Measurements from ENCODE around the gene SBF2.
A peak's percentile ranks its signal among the peaks of the same experiment; 100 is the strongest.

The SBF2 gene

DNA sequence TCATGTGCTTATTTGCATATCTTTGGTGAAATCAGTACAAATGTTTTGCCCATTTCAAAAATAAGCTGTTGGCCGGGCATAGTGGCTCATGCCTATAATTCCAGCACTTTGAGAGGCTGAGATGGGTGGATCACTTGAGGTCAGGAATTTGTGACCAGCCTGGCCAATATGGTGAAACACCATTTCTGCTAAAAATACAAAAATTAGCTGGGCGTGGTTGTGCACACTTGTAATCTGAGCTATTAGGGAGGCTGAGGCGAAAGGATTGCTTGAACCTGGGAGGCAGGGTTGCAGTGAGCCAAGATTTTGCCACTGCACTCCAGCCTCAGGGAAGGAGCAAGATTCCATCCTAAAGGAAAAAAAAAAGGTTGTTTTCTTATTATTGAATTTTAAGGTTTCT, 494.1 kb downstream of the SBF2 start:
- Histone ChIP-seq H3K4me1 (ENCODE audit: control insufficient read depth, low read depth, low read length) (peaks cover 9% of the 10 kb centered on the region), H3K4me3 (ENCODE audit: low read length) (no peak overlapping the region), H3K79me2 (ENCODE audit: control insufficient read depth, insufficient read depth, low read length) (no peaks in the 10 kb centered on the region), H3K4me2 (ENCODE audit: low read length) (no peak overlapping the region), H3K27ac (ENCODE audit: low read depth, low read length) (no peak overlapping the region), H2AK5ac (ENCODE audit: low read length) (no peak overlapping the region), H2BK120ac (ENCODE audit: low read depth, low read length) (no peak overlapping the region), H3K36me3 (ENCODE audit: control insufficient read depth, insufficient read depth, low read length) (no peaks in the 10 kb centered on the region), H4K5ac (ENCODE audit: low read length) (no peak overlapping the region), H3K23ac (ENCODE audit: low read length) (no peak overlapping the region), H3K27me3 (ENCODE audit: insufficient read depth, low read length, poor library complexity) (no peaks in the 10 kb centered on the region), H3K4ac (ENCODE audit: low read depth, low read length) (no peak overlapping the region), H2BK5ac (ENCODE audit: low read length) (no peak overlapping the region), H3K18ac (ENCODE audit: low read length) (peak overlapping the region; percentile 5), H3K56ac (ENCODE audit: low read length) (no peak overlapping the region), H3K79me1 (ENCODE audit: low read length) (no peaks in the 10 kb centered on the region), H2BK15ac (replicated peaks; ENCODE audit: low read depth) (no peak overlapping the region), H4K8ac (ENCODE audit: low read depth, low read length) (no peak overlapping the region), H3K9ac (ENCODE audit: low read length) (no peak overlapping the region)
- WGBS (ENCODE audit: extremely low coverage, insufficient coverage, low lambda C conversion rate): no CpG with 5 or more reads among the region's 3 CpGs
- no peak for DNase-seq

DNA sequence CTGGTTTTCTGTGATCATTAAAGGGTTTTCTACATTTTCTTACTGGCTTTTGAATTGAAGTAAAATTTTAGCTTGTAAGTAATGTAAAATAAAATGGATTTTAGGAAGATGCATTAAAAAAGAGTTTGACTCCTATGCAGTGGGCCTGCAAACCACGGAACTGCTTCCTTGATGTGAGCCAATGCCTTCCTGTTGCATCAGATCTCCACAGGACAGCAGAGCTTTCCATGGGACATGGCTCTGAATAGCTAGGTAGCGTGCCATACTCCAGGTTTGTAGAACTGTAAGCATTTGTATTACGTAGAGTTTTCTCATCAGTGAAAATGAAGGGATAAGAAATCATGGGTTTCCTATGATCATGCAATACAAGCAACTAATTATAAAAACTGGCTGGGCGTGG, 496.7 kb downstream of the SBF2 start:
- WGBS (ENCODE audit: extremely low coverage, insufficient coverage, low lambda C conversion rate): no CpG with 5 or more reads among the region's 4 CpGs
- H3K27ac ChIP-seq (ENCODE audit: low read depth, low read length): no peak overlapping the region
- no peak overlapping the region for H3K4ac ChIP-seq (ENCODE audit: low read depth, low read length)

DNA sequence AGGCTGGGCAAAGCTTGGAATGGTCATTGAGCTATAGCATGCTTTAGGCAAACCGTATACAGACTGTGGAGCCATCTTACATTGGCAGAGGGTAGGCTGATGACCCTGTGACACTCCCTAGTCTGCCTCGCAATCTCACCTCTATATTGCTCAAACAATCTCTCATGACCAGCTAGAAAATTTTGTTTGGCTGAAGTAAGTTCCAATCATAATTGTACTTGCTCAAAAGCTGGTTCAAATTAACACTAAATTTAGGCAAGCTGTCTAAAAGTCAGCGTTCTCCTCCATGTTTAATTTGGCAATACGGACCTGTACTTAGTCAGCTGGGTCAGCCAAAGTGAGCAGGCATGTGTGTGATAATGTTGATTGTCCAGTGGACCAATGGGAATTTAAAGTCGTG, 497.2 kb downstream of the SBF2 start:
- H3K23ac ChIP-seq (ENCODE audit: low read length): no peak overlapping the region
- no CpG with 5 or more reads among the region's 5 CpGs for WGBS (ENCODE audit: extremely low coverage, insufficient coverage, low lambda C conversion rate)
- DNase-seq: no peak

More for the DNA sequence above, 496.7 kb downstream of the SBF2 start:
- Histone ChIP-seq H3K9ac (ENCODE audit: low read length) (no peak overlapping the region), H3K56ac (ENCODE audit: low read length) (no peak overlapping the region), H3K4me2 (ENCODE audit: low read length) (no peak overlapping the region), H2AK5ac (ENCODE audit: low read length) (no peak overlapping the region), H4K8ac (ENCODE audit: low read depth, low read length) (no peak overlapping the region), H3K79me2 (ENCODE audit: control insufficient read depth, insufficient read depth, low read length) (no peaks in the 10 kb centered on the region), H3K4me3 (ENCODE audit: low read length) (no peak overlapping the region), H3K79me1 (ENCODE audit: low read length) (no peaks in the 10 kb centered on the region), H3K18ac (ENCODE audit: low read length) (peak overlapping the region; percentile 79), H2BK5ac (ENCODE audit: low read length) (no peak overlapping the region), H3K36me3 (ENCODE audit: control insufficient read depth, insufficient read depth, low read length) (no peaks in the 10 kb centered on the region), H3K4me1 (ENCODE audit: control insufficient read depth, low read depth, low read length) (peaks cover 2% of the 10 kb centered on the region), H2BK15ac (replicated peaks; ENCODE audit: low read depth) (no peak overlapping the region), H3K23ac (ENCODE audit: low read length) (no peak overlapping the region), H3K27me3 (ENCODE audit: insufficient read depth, low read length, poor library complexity) (no peaks in the 10 kb centered on the region), H2BK120ac (ENCODE audit: low read depth, low read length) (no peak overlapping the region), H4K5ac (ENCODE audit: low read length) (no peak overlapping the region)
- DNase-seq: no peak

DNA sequence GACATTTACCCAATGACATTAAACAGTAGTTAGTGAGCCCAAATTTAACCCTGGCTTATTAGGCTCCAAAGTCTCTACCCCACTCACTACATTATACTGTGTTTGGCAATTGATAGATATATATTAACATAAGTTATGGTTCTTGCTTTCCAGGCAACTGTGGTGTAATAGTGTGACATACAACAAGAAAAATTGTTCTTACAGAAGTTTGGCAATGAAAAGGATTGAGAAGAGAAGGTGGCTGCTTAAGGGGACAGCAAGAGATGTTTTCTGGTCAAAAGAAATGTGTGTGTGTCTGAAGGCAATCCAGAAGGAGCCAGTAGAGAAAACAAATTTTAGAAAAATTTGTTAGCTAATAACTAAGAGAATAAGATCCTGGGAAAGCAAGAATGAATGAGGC, 497.8 kb downstream of the SBF2 start:
- no peak overlapping the region for H3K56ac ChIP-seq (ENCODE audit: low read length)
- no peaks in the 10 kb centered on the region for H3K79me2 ChIP-seq (ENCODE audit: control insufficient read depth, insufficient read depth, low read length)
- no peaks in the 10 kb centered on the region for H3K27me3 ChIP-seq (ENCODE audit: insufficient read depth, low read length, poor library complexity)
- H3K4me2 ChIP-seq (ENCODE audit: low read length): no peak overlapping the region
- DNase-seq: no peak
- H3K4me3 ChIP-seq (ENCODE audit: low read length): no peak overlapping the region
- no peak overlapping the region for H4K8ac ChIP-seq (ENCODE audit: low read depth, low read length)
- H3K18ac ChIP-seq (ENCODE audit: low read length): no peak overlapping the region
- no peak overlapping the region for H4K5ac ChIP-seq (ENCODE audit: low read length)
- H3K79me1 ChIP-seq (ENCODE audit: low read length): no peaks in the 10 kb centered on the region
- H2AK5ac ChIP-seq (ENCODE audit: low read length): no peak overlapping the region
- H3K4ac ChIP-seq (ENCODE audit: low read depth, low read length): no peak overlapping the region
- H3K4me1 ChIP-seq (ENCODE audit: control insufficient read depth, low read depth, low read length): no peaks in the 10 kb centered on the region
- H3K23ac ChIP-seq (ENCODE audit: low read length): no peak overlapping the region
- H3K36me3 ChIP-seq (ENCODE audit: control insufficient read depth, insufficient read depth, low read length): no peaks in the 10 kb centered on the region
- H3K9ac ChIP-seq (ENCODE audit: low read length): no peak overlapping the region
- no peak overlapping the region for H2BK15ac ChIP-seq (replicated peaks; ENCODE audit: low read depth)
- no peak overlapping the region for H2BK120ac ChIP-seq (ENCODE audit: low read depth, low read length)
- H3K27ac ChIP-seq (ENCODE audit: low read depth, low read length): no peak overlapping the region
- no peak overlapping the region for H2BK5ac ChIP-seq (ENCODE audit: low read length)

More for the DNA sequence above, 497.2 kb downstream of the SBF2 start:
- Histone ChIP-seq H2AK5ac (ENCODE audit: low read length) (no peak overlapping the region), H2BK15ac (replicated peaks; ENCODE audit: low read depth) (no peak overlapping the region), H3K56ac (ENCODE audit: low read length) (no peak overlapping the region), H3K4ac (ENCODE audit: low read depth, low read length) (no peak overlapping the region), H4K5ac (ENCODE audit: low read length) (no peak overlapping the region), H3K79me1 (ENCODE audit: low read length) (no peaks in the 10 kb centered on the region), H3K4me2 (ENCODE audit: low read length) (no peak overlapping the region), H3K27me3 (ENCODE audit: insufficient read depth, low read length, poor library complexity) (no peaks in the 10 kb centered on the region), H3K79me2 (ENCODE audit: control insufficient read depth, insufficient read depth, low read length) (no peaks in the 10 kb centered on the region), H3K4me3 (ENCODE audit: low read length) (no peak overlapping the region), H3K36me3 (ENCODE audit: control insufficient read depth, insufficient read depth, low read length) (no peaks in the 10 kb centered on the region), H2BK120ac (ENCODE audit: low read depth, low read length) (no peak overlapping the region), H3K4me1 (ENCODE audit: control insufficient read depth, low read depth, low read length) (no peaks in the 10 kb centered on the region), H3K27ac (ENCODE audit: low read depth, low read length) (no peak overlapping the region), H4K8ac (ENCODE audit: low read depth, low read length) (no peak overlapping the region), H2BK5ac (ENCODE audit: low read length) (no peak overlapping the region), H3K18ac (ENCODE audit: low read length) (no peak overlapping the region), H3K9ac (ENCODE audit: low read length) (no peak overlapping the region)

DNA sequence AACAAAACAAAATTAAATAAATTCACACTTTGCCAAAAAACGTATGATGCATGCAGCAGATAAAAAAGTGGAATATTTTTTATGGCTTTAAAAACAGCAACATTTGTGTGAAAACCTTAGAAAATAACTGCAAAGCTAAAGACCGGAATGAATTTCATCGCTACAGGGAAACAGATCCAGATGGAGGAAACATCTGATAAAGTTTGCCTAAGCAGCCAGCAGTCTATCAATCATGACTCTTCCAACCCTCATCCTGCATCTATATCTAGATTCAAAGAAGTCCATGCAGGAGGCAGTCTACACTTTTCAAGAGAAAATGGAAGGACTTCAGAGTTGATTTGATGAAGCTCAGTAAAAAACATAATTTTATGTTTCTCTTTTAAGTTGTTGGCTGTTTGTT, 503.3 kb downstream of the SBF2 start:
- no peak overlapping the region for H3K56ac ChIP-seq (ENCODE audit: low read length)
- no peak overlapping the region for H3K4me2 ChIP-seq (ENCODE audit: low read length)
- H3K18ac ChIP-seq (ENCODE audit: low read length): no peak overlapping the region
- no peak overlapping the region for H3K4me3 ChIP-seq (ENCODE audit: low read length)
- H2BK5ac ChIP-seq (ENCODE audit: low read length): no peak overlapping the region
- no peak overlapping the region for H2BK120ac ChIP-seq (ENCODE audit: low read depth, low read length)
- no peak overlapping the region for H3K27ac ChIP-seq (ENCODE audit: low read depth, low read length)
- H3K4ac ChIP-seq (ENCODE audit: low read depth, low read length): no peak overlapping the region
- no peak overlapping the region for H2BK15ac ChIP-seq (replicated peaks; ENCODE audit: low read depth)
- no peaks in the 10 kb centered on the region for H3K79me1 ChIP-seq (ENCODE audit: low read length)
- no peak overlapping the region for H3K23ac ChIP-seq (ENCODE audit: low read length)
- H3K79me2 ChIP-seq (ENCODE audit: control insufficient read depth, insufficient read depth, low read length): no peaks in the 10 kb centered on the region
- H3K4me1 ChIP-seq (ENCODE audit: control insufficient read depth, low read depth, low read length): no peaks in the 10 kb centered on the region
- no peak overlapping the region for H2AK5ac ChIP-seq (ENCODE audit: low read length)
- no peaks in the 10 kb centered on the region for H3K36me3 ChIP-seq (ENCODE audit: control insufficient read depth, insufficient read depth, low read length)
- H3K9ac ChIP-seq (ENCODE audit: low read length): no peak overlapping the region
- no peaks in the 10 kb centered on the region for H3K27me3 ChIP-seq (ENCODE audit: insufficient read depth, low read length, poor library complexity)
- no peak overlapping the region for H4K5ac ChIP-seq (ENCODE audit: low read length)
- H4K8ac ChIP-seq (ENCODE audit: low read depth, low read length): no peak overlapping the region
- no peak for DNase-seq
- WGBS (ENCODE audit: extremely low coverage, insufficient coverage, low lambda C conversion rate): no CpG with 5 or more reads among the region's 3 CpGs

DNA sequence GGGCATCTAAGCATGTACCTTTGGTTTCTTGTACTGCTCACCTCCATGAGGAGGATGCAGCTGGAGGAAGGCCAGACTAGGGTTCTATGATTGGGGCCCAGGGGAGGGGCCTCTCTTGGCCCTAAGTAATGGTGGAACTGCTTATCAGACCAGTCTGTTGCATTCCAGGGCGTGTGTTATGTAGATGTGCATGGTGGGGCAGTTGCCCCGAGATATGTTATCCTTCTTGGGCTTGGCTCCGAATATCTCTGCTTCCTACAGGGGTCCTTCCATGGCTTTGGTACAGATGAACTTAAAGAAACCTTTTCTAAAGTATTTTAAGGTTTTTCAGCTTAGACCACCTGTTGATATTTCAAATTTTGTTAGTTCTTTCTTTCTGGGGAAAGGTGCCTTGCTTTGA, 504.1 kb downstream of the SBF2 start:
- Histone ChIP-seq H3K36me3 (ENCODE audit: control insufficient read depth, insufficient read depth, low read length) (no peaks in the 10 kb centered on the region), H3K23ac (ENCODE audit: low read length) (no peak overlapping the region), H2AK5ac (ENCODE audit: low read length) (no peak overlapping the region), H3K4ac (ENCODE audit: low read depth, low read length) (no peak overlapping the region), H4K5ac (ENCODE audit: low read length) (no peak overlapping the region), H2BK5ac (ENCODE audit: low read length) (no peak overlapping the region), H3K9ac (ENCODE audit: low read length) (no peak overlapping the region), H3K27ac (ENCODE audit: low read depth, low read length) (no peak overlapping the region), H4K8ac (ENCODE audit: low read depth, low read length) (no peak overlapping the region), H3K79me2 (ENCODE audit: control insufficient read depth, insufficient read depth, low read length) (no peaks in the 10 kb centered on the region), H3K79me1 (ENCODE audit: low read length) (no peaks in the 10 kb centered on the region), H2BK15ac (replicated peaks; ENCODE audit: low read depth) (no peak overlapping the region), H3K56ac (ENCODE audit: low read length) (no peak overlapping the region), H3K4me2 (ENCODE audit: low read length) (no peak overlapping the region), H3K4me1 (ENCODE audit: control insufficient read depth, low read depth, low read length) (no peaks in the 10 kb centered on the region), H3K18ac (ENCODE audit: low read length) (no peak overlapping the region), H3K27me3 (ENCODE audit: insufficient read depth, low read length, poor library complexity) (no peaks in the 10 kb centered on the region), H3K4me3 (ENCODE audit: low read length) (no peak overlapping the region), H2BK120ac (ENCODE audit: low read depth, low read length) (no peak overlapping the region)
- no peak for DNase-seq
- WGBS (ENCODE audit: extremely low coverage, insufficient coverage, low lambda C conversion rate): no CpG with 5 or more reads among the region's 3 CpGs
